GM19035 (cell line): Measurements from ENCODE around the gene CALN1.
"Not testable (repeated sequence)": the region's sequence is repeated elsewhere in the genome, so short reads cannot be mapped to it uniquely, and the experiment has no call there.

Source experiments
- ATAC-seq: cut with Tn5 transposase; IDR thresholded peaks from one replicate; pipeline ENCODE4 v1.9.1; 2021; ENCODE audit not compliant: unreplicated experiment

The CALN1 gene

GRCh38 chr7:71824006-71824760, 588.0 kb downstream of the CALN1 start:
- no peak for ATAC-seq

DNA sequence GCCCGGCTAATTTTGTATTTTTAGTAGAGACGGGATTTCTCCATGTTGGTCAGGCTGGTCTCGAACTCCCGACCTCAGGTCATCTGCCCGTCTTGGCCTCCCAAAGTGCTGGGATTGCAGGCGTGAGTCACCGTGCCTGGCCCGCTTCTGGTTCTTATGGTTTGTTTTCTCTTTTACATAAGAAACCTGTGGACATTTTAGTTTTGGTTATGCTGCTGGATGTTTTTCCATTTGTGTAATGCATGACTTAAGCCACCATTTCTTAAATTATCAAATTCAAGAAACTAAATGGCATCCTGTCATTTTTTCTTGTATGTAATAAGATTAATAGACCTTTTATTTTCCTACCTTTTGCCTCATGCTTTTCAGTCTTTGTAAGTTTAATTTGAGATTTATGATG, 589.7 kb downstream of the CALN1 start:
- not testable (repeated sequence) for ATAC-seq

DNA sequence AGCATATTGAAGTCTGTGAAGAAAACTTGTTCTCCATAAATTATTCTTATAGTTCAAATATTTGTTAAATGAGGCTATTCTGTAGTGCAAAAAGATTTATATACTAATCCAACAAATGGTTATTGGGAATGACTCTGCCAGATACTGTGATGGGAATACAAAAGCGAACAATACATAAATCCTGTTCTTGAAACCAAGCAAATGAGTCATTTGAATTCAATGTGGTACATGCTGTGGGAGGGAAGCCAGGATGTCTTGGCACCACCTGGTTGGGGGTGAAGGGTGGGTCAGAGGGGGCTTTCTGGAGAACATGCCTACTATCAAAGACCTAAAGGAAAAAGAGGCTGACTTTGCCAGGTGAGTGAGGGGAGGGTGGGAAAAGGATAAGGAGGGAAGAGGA, 594.2 kb downstream of the CALN1 start:
- ATAC-seq, result no peak

DNA sequence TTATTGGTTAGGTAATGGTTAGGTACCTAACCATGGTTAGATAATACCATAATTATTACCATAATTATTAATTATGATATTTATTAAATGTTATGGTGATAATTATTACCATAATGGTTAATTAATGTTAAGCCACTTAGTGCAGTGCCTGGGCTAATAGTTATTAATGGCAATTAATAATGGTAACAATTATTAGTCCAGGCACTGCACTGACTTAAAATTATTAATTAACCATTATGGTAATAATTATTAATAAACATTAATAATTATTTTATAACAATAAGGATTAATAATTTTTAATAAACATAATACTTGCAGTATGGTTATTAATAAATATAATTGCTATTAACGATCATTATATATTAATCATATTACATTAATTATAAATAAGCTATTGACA, 604.0 kb downstream of the CALN1 start:
- no peak for ATAC-seq

- ATAC-seq, result no peak
Observed at GRCh38 chr7:71804256-71804655, 607.9 kb downstream of the CALN1 start.

DNA sequence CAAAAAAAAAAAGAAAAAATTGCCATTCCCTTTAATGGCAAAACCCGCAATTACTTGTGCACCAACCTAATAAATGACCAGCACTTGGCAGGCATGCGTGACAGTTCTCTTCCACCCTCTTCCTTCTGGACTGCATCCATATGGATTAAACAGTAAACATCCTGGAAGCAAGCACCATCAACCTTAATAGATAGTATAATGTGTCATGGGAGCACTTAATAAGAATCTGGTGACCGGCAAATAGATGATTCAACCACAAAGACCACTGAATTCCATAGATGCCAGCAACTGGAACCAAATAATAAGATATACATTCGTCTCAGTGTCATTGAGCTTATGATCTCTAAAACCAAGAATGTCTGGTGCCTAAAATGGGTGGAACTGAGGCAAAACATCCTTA, 610.2 kb downstream of the CALN1 start:
- no peak for ATAC-seq

DNA sequence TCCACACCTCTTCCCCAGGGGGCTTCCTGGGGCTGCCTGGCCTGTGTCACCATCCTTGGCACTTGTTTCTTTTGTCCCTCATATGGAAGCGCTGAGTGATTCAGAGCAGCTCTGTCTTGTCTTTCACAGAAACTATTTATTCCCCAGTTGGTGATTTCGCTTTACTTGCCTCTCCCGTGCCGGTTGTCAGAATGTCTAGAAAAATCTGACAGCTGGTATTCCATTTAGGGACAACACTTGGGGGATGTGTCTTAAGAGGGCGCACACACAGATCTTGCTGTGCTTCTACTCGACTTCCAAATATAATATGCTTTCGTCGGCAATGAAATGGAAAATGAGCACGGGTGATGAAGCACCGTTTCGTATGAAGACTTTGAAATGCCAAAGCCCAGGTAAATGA, 611.8 kb downstream of the CALN1 start:
- ATAC-seq, result no peak

DNA sequence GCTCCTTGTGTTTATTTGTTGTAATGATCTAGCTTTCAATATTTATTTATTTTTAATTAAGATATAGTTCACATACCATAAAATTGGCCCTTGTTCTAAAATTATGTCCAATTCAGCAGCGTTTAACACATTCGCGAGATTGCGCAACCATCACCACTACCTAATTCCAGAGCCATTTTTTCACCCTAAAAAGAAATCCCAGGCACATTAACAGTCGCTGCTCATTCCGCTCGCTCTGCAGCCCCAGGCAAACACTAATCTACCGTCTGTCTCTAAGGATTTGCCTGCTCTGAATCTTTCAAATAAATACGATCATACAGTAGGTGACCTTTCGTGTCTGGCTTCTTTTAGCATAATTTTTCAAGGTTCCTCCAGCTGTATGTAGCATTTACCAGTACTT, 616.7 kb downstream of the CALN1 start:
- no peak for ATAC-seq

GRCh38 chr7:71793251-71793650, 618.9 kb downstream of the CALN1 start:
- ATAC-seq, result no peak

- no peak for ATAC-seq
Observed at GRCh38 chr7:71787513-71787912, 624.6 kb downstream of the CALN1 start.

DNA sequence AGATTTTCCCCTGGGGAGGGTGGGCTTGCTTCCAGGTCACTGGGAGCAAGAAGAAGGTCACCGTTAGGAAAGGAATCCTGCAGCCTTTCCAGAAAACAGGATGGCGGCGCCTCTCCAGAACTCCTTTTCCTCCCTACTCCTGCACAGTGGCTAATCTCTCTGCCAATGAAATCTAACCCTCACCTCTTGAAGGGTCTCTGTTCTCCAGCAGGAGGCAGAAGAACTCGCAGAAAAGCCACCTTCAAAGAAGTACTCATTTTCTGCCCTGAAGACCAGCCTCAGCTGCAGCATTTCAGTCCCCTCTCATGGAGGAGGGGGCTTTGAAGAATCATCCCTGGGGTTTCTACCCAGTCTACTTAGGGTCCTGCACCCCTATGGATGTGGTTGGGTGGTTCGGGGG, 626.9 kb downstream of the CALN1 start:
- ATAC-seq, result no peak

GRCh38 chr7:71784781-71785180, 627.4 kb downstream of the CALN1 start:
- ATAC-seq, result no peak

- no peak for ATAC-seq
Observed at GRCh38 chr7:71784180-71784579, 628.0 kb downstream of the CALN1 start.

GRCh38 chr7:71783779-71784178, 628.4 kb downstream of the CALN1 start:
- no peak for ATAC-seq

GRCh38 chr7:71782051-71782450, 630.1 kb downstream of the CALN1 start:
- no peak for ATAC-seq

- ATAC-seq, result no peak
Observed at GRCh38 chr7:71780282-71780681, 631.9 kb downstream of the CALN1 start.

GRCh38 chr7:71777278-71777677, 634.9 kb downstream of the CALN1 start:
- ATAC-seq, result no peak

DNA sequence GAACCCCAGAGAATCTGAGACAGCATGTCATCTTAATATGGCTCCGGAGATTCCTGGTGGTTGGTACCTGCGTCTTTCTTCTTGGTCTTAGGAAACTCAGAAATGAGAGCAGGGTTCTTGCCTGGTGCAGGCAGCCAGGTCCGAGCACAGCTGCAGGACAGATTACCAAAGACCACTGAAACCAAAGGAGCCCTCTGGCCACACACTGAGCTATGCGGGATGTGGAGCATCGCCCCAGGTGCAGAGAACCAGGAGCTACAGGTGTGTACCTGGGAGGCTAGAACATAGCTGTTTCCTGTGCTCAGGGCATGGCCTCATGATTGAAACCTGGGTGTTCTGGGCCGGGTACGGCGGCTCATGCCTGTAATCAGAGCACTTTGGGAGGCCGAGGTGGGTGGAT, 635.4 kb downstream of the CALN1 start:
- no peak for ATAC-seq

DNA sequence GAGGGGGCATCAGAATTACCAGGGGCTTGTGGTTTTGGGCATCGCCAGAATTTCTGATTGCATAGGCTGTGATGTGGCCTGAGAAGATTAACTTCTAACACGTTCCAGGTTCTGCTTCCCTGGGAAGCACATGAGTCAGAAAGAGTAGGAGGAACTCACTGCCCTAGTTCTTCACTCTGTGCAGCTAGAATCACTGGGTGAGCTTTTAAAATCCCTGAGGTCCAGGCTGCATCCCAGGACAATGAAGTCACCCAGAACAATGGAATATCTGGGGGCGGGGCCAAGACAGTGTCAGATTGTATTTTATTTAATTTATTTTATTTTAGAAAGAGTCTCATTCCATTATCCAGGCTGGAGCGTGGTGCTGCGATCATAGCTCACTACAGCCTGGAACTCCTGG, 636.5 kb downstream of the CALN1 start:
- ATAC-seq, result no peak

DNA sequence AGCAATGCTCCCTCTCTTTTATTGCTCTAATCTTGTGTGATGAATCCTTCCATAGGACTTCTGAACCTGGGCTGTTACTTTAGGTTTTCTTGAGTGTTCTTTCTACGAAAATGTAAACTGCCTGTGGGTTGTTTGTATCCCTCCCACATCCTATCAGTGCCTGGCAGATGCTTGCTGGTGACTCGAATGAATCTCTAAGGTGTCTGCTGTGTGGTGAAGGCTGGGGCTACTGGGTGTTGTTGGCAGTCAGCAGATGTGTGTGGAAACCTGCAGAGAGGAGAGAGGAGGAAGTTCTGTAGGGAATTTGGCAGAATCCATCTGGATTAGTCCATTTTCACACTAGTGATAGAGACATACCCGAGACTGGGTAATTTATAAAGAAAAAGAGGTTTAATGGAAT, 639.4 kb downstream of the CALN1 start:
- ATAC-seq, result no peak

DNA sequence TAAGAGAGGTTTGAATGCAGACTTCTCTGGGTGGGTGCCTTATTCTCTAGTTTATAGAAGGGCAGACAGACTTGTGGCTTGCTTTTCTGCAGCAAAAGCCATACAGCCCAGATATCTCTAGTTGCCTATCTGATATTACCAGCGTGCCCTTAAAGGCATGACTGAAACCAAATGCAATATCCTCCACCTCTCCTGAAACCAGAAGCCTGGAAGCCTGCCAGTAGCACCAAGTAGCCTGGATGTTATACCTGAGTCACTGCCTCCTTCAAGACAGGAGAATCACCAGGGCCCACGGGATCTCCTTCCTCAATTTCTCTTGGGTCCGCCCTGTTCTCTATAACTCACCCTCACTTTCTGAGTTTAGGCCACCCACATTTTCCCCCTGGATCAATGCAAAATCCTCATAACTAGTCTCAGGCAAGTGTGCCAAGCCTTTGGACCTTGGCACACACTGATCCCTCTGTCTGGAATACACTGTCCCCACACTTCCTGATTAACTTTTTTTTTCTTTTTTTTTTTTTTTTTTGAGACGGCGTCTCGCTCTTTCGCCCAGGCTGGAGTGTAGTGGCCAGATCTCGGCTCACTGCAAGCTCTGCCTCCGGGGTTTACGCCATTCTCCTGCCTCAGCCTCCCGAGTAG, 641.8 kb downstream of the CALN1 start:
- no peak for ATAC-seq

- no peak for ATAC-seq
Observed at GRCh38 chr7:71769326-71769725, 642.8 kb downstream of the CALN1 start.

GRCh38 chr7:71768450-71768849, 643.7 kb downstream of the CALN1 start:
- no peak for ATAC-seq
